Measurements from ENCODE around the gene SOBP.

DNA sequence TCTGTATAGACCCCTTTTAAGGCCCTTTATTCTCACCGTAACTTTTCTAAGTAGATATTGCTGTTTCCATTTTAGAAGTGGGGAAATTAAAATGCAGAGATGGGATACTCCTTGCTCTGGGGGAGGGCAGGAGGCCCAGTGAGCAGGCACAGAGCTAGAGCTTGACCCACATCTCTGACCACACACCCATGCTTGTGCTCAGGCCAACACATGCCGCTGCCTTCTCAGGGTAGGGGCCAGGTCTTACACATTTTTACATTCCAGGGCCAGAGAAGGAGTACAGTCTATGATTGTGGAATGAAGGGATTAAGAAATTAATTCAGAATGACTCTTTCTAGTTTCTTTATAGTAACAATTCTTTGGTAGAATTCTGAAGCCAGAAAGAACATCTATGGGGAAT is 104.8 kb downstream of the SOBP start:
- TF ChIP-seq, protein P1, sequence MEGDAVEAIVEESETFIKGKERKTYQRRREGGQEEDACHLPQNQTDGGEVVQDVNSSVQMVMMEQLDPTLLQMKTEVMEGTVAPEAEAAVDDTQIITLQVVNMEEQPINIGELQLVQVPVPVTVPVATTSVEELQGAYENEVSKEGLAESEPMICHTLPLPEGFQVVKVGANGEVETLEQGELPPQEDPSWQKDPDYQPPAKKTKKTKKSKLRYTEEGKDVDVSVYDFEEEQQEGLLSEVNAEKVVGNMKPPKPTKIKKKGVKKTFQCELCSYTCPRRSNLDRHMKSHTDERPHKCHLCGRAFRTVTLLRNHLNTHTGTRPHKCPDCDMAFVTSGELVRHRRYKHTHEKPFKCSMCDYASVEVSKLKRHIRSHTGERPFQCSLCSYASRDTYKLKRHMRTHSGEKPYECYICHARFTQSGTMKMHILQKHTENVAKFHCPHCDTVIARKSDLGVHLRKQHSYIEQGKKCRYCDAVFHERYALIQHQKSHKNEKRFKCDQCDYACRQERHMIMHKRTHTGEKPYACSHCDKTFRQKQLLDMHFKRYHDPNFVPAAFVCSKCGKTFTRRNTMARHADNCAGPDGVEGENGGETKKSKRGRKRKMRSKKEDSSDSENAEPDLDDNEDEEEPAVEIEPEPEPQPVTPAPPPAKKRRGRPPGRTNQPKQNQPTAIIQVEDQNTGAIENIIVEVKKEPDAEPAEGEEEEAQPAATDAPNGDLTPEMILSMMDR (IDR thresholded peaks at IDR 0.05; ENCODE audit: low read depth, low read length): no peak
- TF ChIP-seq EZH2phosphoT487 (IDR thresholded peaks at IDR 0.05; ENCODE audit: low read depth): no peak
